GM12878 (cell line): ENCODE results near the gene FAM111B. TPM values are rescaled to one million over a fixed set of nuclear protein-coding genes. Genes with fewer than 3 reads are reported as not detected.

Experiments used
- ATAC-seq: fragments of 200-7000 bp; cut with Tn5 transposase; 3 replicates; pipeline ENCODE4 v1.9.1; 2020; ENCODE audit warnings: mild to moderate bottlenecking, moderate library complexity
- BruUV-seq: library from RNA; stranded (reverse); fragments of 400-500 nt; replicated peaks from 2 replicates; lab custom pipeline; 2021; lab: Mats Ljungman, UMichigan
- CTCF ChIA-PET: fragments of 300-600 bp; sonication (Branson Sonifier 250); formaldehyde crosslinking; extraction: SDS; loops from one replicate; lab custom pipeline; 2021; ENCODE audit warnings: inconsistent platforms; lab: Yijun Ruan, JAX
- POLR2A ChIA-PET: fragments of 350-600 bp; formaldehyde crosslinking; extraction: SDS; loops from one replicate; lab custom pipeline; 2021; ENCODE audit warnings: inconsistent platforms; lab: Charles Lee
- RAD21 ChIA-PET: fragments of 300-600 bp; sonication (Branson Sonifier 250); formaldehyde crosslinking; loops from one replicate; lab custom pipeline; 2023; ENCODE audit warnings: antibody characterized with exemption; ENCODE audit not compliant: unreplicated experiment; lab: Charles Lee
- SMC1A ChIA-PET: fragments of 300-600 bp; sonication (Branson Sonifier 250); formaldehyde crosslinking; loops from one replicate; lab custom pipeline; 2023; ENCODE audit not compliant: unreplicated experiment, uncharacterized antibody; lab: Charles Lee
- DNase-seq: peaks from one replicate; pipeline ENCODE4 v3.0.0-alpha.2; 2011; ENCODE audit warnings: low read depth, low spot score
- FAIRE-seq: peaks from 3 replicates; lab custom pipeline; 2011; peaks lifted over from hg19 to GRCh38; lab: Jason Lieb, UNC
- H2AFZ ChIP-seq: 2 replicates; pipeline ENCODE4 v1.6.0; 2011; ENCODE audit warnings: low read depth, low read length, control low read depth; ENCODE audit not compliant: control insufficient read depth
- H3K27ac ChIP-seq: 2 replicates; pipeline ENCODE4 v1.5.1; 2011; ENCODE audit warnings: control low read depth; ENCODE audit not compliant: control insufficient read depth, insufficient read depth
- H3K27me3 ChIP-seq, 2 experiments: replicated peaks in 1 of 2; 2 replicates each; pipeline versions ENCODE4 v1.6.0 to v1.6.1; 2011; ENCODE audit warnings: low read length in 1 of 2; ENCODE audit not compliant: control insufficient read depth in 2 of 2, insufficient read depth in 2 of 2
- H3K36me3 ChIP-seq, 2 experiments: 2 replicates each; pipeline ENCODE4 v1.5.1; 2011; ENCODE audit warnings: low read length in 1 of 2; ENCODE audit not compliant: control insufficient read depth in 2 of 2, insufficient read depth in 2 of 2
- H3K4me1 ChIP-seq: 2 replicates; pipeline ENCODE4 v1.6.1; 2011; ENCODE audit warnings: mild to moderate bottlenecking, low read length, moderate library complexity, mixed read lengths; ENCODE audit not compliant: control insufficient read depth, insufficient read depth
- H3K4me2 ChIP-seq: 2 replicates; pipeline ENCODE4 v1.6.0; 2011; ENCODE audit warnings: control low read depth; ENCODE audit not compliant: control insufficient read depth, insufficient read depth
- H3K4me3 ChIP-seq: fragments of 200-600 bp; sonication (generic); 2 replicates; pipeline ENCODE4 v1.5.1; 2016
- H3K79me2 ChIP-seq: 2 replicates; pipeline ENCODE4 v1.6.0; 2011; ENCODE audit warnings: low read length; ENCODE audit not compliant: control insufficient read depth, insufficient read depth
- H3K9ac ChIP-seq: 2 replicates; pipeline ENCODE4 v1.8.0; 2011; ENCODE audit warnings: low read length, control low read depth, mixed read lengths; ENCODE audit not compliant: control insufficient read depth, insufficient read depth
- H3K9me3 ChIP-seq: replicated peaks from 3 replicates; pipeline ENCODE4 v1.5.1; 2011; ENCODE audit warnings: mild to moderate bottlenecking, low read length; ENCODE audit not compliant: control insufficient read depth, insufficient read depth
- H4K20me1 ChIP-seq: 2 replicates; pipeline ENCODE4 v1.6.0; 2011; ENCODE audit not compliant: control insufficient read depth, insufficient read depth
- CBX5 ChIP-seq: sonication (generic); IDR thresholded peaks from 2 replicates; pipeline ENCODE4 v1.6.1; 2016; ENCODE audit warnings: low read depth, moderate library complexity, mild to moderate bottlenecking, inconsistent platforms
- EP300 ChIP-seq, 2 experiments: fragments of 150-350 bp in 1 of 2; IDR thresholded peaks; 2 replicates each; pipeline ENCODE4 v1.6.1; 2011 to 2012; ENCODE audit warnings: low read depth in 2 of 2, low read length in 2 of 2, borderline replicate concordance in 1 of 2, improper control_type of control experiment in 1 of 2, inconsistent platforms in 1 of 2; ENCODE audit not compliant: control insufficient read depth in 1 of 2
- IRF4 ChIP-seq: IDR thresholded peaks from 2 replicates; pipeline ENCODE4 v1.6.1; 2011; ENCODE audit warnings: low read depth, low read length
- SREBF1 ChIP-seq: IDR thresholded peaks from 2 replicates; pipeline ENCODE4 v1.6.1; 2012; ENCODE audit warnings: mild to moderate bottlenecking, low read length
- TARDBP ChIP-seq: IDR thresholded peaks from 2 replicates; pipeline ENCODE4 v1.6.1; 2016; ENCODE audit warnings: borderline replicate concordance
- ZNF24 ChIP-seq: fragments of 450-650 bp; IDR thresholded peaks from 2 replicates; pipeline ENCODE4 v1.6.1; 2017; ENCODE audit warnings: antibody characterized with exemption, mild to moderate bottlenecking
- ZNF274 ChIP-seq: IDR thresholded peaks from one replicate; pipeline ENCODE4 v1.8.0; 2011; ENCODE audit not compliant: insufficient read length, insufficient read depth
- ZNF384 ChIP-seq: IDR thresholded peaks from 2 replicates; pipeline ENCODE4 v1.6.1; 2012; ENCODE audit warnings: low read depth, mild to moderate bottlenecking, low read length, improper control_type of control experiment, borderline replicate concordance
- WGBS: methylation state at CpG from one replicate; pipeline ENCODE4 v1.1.6; 2016; ENCODE audit warnings: low lambda C conversion rate; ENCODE audit not compliant: insufficient replicate concordance, insufficient coverage; ENCODE audit errors: missing lambda C conversion rate; 5-methylcytosine and 5-hydroxymethylcytosine counted together
- in situ Hi-C: fragments of 300-500 bp; cut with MboI; formaldehyde crosslinking; loops from 9 replicates; pipeline ENCODE4 v1.14.3; 2018; ENCODE audit warnings: mixed read lengths
- intact Hi-C: fragments of 100-400 bp; cut with micrococcal nuclease; formaldehyde crosslinking; loops from one replicate; pipeline ENCODE4 v1.14.2; 2022; ENCODE audit not compliant: unreplicated experiment
- polyA plus RNA-seq, 11 experiments: library from polyadenylated mRNA; depleted of rRNA in 4 of 11; unstranded in 6 of 11; stranded (reverse) in 5 of 11; fragments of >200 nt; fragmentation: Nextera tagmentation in 4 of 11; fragmentation: Illumina TruSeq in 1 of 11; extraction: Ambion mirVana in 4 of 11; extraction: Trizol in 1 of 11; gene quantifications; 1 replicate in 1 of 11; 2 replicates in 10 of 11; pipeline versions ENCODE4 v1.2.1 to v1.2.3, GENCODE V29; 2011 to 2016; ENCODE audit warnings: inconsistent platforms in 2 of 11, missing spikeins in 2 of 11, low read depth in 1 of 11
- total RNA-seq, 4 experiments: library from RNA; depleted of rRNA in 3 of 4; stranded (reverse); fragments of >200 nt in 3 of 4; fragmentation: Illumina TruSeq in 1 of 4; extraction: Trizol in 1 of 4; gene quantifications; 2 replicates each; pipeline versions ENCODE4 v1.2.1 to v1.2.3, GENCODE V29; 2013 to 2021
- TF ChIP-seq, protein P1 (sequence below): IDR thresholded peaks from 2 replicates; pipeline ENCODE4 v1.6.1; 2012; ENCODE audit warnings: low read length, inconsistent platforms
- TF ChIP-seq, protein P2 (sequence below): fragments of 450-650 bp; formaldehyde crosslinking; IDR thresholded peaks from 2 replicates; pipeline ENCODE4 v1.4.0; 2022; ENCODE audit warnings: mild to moderate bottlenecking, moderate library complexity
- TF ChIP-seq, protein P3 (sequence below): fragments of 450-650 bp; IDR thresholded peaks from 2 replicates; pipeline ENCODE4 v1.6.1; 2017; ENCODE audit warnings: mild to moderate bottlenecking, moderate library complexity
- TF ChIP-seq, protein P4 (sequence below): fragments of 150-350 bp; IDR thresholded peaks from 2 replicates; pipeline ENCODE4 v1.6.1; 2014; ENCODE audit warnings: mild to moderate bottlenecking, low read depth, low read length

The FAM111B gene
- total and polyA plus RNA-seq, 10 of the 15 experiments (the other 5 are each of a cell fraction or from before 2014, with no cell fraction given) = 35.9 to 97.2 (median 62.1) TPM

DNA sequence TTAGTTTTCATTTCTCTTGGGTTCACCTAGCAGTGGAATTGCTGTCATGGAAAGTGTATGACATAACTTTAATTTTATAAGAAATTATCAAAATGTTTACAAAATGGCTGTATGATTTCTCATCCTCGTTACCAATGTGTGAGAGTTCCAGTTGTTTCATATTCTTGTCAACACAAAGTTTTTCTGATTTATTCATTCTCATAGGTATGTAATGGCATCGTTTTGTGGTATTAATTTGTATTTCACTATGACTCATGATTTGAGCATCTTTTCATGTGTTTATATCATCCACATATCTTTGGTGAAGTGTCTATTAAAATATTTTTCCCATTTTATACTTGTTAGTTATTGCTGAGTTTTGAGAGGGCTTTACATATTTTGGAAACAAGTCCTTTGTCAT is 5.5 kb downstream of the FAM111B start (continued):
- TF ChIP-seq, protein P1, sequence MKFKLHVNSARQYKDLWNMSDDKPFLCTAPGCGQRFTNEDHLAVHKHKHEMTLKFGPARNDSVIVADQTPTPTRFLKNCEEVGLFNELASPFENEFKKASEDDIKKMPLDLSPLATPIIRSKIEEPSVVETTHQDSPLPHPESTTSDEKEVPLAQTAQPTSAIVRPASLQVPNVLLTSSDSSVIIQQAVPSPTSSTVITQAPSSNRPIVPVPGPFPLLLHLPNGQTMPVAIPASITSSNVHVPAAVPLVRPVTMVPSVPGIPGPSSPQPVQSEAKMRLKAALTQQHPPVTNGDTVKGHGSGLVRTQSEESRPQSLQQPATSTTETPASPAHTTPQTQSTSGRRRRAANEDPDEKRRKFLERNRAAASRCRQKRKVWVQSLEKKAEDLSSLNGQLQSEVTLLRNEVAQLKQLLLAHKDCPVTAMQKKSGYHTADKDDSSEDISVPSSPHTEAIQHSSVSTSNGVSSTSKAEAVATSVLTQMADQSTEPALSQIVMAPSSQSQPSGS = no peak
- TF ChIP-seq EP300 (IDR thresholded peaks at IDR 0.05; ENCODE audit: borderline replicate concordance in 1 of 2, control insufficient read depth in 1 of 2, low read depth in 2 of 2, low read length in 2 of 2) (no peak), ZNF274 (no peak)
- TF ChIP-seq, all 136 proteins: peak for 1

DNA sequence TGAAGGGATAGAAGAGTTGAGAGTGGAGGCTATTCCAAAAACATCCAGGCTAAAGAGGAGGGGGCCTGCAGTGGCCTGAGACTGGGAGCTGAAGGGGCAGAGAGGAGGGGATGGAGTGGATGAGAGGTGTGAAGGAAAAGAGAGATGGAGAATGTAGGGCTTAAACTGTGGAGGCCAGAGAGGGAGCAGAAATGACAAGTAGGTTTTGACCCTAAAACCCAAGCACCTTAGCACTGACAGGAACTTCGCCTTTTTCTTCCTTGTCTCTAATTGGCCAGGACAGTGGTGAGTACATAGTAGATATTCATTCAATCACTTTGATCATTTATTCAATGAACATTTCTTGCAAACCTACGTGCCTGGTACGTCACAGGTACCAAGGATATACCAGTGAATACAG is 7.3 kb downstream of the FAM111B start:
- no peak for FAIRE-seq
- Histone ChIP-seq H3K4me1 (no peaks in the 10 kb centered on the region), H3K27ac (no peak overlapping the region), H4K20me1 (no peaks in the 10 kb centered on the region), H2AFZ (no peak overlapping the region), H3K4me2 (no peak overlapping the region), H3K79me2 (peaks cover 23% of the 10 kb centered on the region), H3K9me3 (peaks cover 21% of the 10 kb centered on the region), H3K36me3 (peaks cover 14 to 19% of the 10 kb centered on the region in 2 experiments), H3K9ac (no peak overlapping the region), H3K27me3 (no peaks in the 10 kb centered on the region), H3K4me3 (no peak overlapping the region)
- ChIA-PET RAD21 (no interaction called here), CTCF (interaction anchor here (1.4 kb wide), 1 partner anchor 22 kb away, joined by 6 read pairs; no protein-coding TSS in a partner anchor), SMC1A (no interaction called here), POLR2A (no interaction called here)
- in situ Hi-C loops = no loop called here
- no TSS peak for BruUV-seq
- no peak for ATAC-seq
- intact Hi-C loops = no loop called here
- 99% methylated on average over 3 of the region's 3 CpGs for whole genome bisulfite sequencing
- DNase-seq = no peak
- TF ChIP-seq, protein P2, sequence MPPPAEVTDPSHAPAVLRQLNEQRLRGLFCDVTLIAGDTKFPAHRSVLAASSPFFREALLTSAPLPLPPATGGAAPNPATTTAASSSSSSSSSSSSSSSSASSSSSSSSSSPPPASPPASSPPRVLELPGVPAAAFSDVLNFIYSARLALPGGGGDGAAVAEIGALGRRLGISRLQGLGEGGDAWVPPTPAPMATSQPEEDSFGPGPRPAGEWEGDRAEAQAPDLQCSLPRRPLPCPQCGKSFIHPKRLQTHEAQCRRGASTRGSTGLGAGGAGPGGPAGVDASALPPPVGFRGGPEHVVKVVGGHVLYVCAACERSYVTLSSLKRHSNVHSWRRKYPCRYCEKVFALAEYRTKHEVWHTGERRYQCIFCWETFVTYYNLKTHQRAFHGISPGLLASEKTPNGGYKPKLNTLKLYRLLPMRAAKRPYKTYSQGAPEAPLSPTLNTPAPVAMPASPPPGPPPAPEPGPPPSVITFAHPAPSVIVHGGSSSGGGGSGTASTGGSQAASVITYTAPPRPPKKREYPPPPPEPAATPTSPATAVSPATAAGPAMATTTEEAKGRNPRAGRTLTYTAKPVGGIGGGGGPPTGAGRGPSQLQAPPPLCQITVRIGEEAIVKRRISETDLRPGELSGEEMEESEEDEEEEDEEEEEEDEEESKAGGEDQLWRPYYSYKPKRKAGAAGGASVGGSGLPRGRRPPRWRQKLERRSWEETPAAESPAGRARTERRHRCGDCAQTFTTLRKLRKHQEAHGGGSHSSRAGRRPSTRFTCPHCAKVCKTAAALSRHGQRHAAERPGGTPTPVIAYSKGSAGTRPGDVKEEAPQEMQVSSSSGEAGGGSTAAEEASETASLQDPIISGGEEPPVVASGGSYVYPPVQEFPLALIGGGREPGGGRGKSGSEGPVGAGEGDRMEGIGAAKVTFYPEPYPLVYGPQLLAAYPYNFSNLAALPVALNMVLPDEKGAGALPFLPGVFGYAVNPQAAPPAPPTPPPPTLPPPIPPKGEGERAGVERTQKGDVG (CRISPR knock-in tag) = no peak
- TF ChIP-seq, protein P3, sequence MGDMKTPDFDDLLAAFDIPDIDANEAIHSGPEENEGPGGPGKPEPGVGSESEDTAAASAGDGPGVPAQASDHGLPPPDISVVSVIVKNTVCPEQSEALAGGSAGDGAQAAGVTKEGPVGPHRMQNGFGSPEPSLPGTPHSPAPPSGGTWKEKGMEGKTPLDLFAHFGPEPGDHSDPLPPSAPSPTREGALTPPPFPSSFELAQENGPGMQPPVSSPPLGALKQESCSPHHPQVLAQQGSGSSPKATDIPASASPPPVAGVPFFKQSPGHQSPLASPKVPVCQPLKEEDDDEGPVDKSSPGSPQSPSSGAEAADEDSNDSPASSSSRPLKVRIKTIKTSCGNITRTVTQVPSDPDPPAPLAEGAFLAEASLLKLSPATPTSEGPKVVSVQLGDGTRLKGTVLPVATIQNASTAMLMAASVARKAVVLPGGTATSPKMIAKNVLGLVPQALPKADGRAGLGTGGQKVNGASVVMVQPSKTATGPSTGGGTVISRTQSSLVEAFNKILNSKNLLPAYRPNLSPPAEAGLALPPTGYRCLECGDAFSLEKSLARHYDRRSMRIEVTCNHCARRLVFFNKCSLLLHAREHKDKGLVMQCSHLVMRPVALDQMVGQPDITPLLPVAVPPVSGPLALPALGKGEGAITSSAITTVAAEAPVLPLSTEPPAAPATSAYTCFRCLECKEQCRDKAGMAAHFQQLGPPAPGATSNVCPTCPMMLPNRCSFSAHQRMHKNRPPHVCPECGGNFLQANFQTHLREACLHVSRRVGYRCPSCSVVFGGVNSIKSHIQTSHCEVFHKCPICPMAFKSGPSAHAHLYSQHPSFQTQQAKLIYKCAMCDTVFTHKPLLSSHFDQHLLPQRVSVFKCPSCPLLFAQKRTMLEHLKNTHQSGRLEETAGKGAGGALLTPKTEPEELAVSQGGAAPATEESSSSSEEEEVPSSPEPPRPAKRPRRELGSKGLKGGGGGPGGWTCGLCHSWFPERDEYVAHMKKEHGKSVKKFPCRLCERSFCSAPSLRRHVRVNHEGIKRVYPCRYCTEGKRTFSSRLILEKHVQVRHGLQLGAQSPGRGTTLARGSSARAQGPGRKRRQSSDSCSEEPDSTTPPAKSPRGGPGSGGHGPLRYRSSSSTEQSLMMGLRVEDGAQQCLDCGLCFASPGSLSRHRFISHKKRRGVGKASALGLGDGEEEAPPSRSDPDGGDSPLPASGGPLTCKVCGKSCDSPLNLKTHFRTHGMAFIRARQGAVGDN = no peak
- no peak for TF ChIP-seq ZNF24
- TF ChIP-seq, protein P4, sequence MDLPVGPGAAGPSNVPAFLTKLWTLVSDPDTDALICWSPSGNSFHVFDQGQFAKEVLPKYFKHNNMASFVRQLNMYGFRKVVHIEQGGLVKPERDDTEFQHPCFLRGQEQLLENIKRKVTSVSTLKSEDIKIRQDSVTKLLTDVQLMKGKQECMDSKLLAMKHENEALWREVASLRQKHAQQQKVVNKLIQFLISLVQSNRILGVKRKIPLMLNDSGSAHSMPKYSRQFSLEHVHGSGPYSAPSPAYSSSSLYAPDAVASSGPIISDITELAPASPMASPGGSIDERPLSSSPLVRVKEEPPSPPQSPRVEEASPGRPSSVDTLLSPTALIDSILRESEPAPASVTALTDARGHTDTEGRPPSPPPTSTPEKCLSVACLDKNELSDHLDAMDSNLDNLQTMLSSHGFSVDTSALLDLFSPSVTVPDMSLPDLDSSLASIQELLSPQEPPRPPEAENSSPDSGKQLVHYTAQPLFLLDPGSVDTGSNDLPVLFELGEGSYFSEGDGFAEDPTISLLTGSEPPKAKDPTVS = no peak
- no peak for TF ChIP-seq CBX5
- TF ChIP-seq TARDBP = no peak
- TF ChIP-seq SREBF1 = no peak
- no peak for TF ChIP-seq ZNF384
- no peak for TF ChIP-seq IRF4
